ENCODE data around the gene CLSTN1.

CLSTN1 gene

DNA sequence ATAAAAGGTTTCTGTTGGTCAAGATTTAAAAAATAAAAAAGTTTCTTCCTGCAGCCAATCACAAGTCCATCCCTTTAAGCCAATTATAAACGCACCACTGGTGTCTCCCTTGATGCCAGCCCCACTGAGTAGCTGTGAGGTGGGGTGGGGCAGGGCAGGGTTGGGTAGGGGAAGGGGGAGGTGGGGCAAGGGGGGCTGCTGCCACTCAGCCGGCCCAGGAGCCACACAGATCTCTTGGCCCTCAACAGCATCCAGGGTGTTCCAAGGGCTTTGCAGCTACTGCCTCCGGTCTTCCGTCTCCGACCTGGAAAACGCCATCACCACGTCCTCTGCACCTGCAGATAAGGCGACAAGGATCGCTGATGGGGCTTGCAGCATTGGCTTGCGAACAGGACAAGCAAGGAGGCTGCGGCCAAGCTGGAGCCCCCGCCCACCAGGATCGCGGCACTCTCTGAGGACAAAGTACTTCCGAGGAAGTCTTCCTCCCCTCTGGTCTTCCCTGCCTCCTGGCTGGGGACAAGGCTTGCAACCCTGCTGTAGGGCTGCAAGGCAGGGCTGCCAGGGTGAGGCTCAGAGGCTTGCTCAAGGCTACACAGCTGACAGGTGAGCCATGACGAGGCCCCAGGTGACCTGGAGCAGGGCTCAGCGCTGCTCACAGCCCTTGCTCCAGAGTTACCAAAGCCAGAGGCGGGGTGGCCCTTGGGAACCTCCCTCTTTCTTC, 26.8 kb upstream of the CLSTN1 start:
- ATAC-seq (no peak), DNase-seq (no peak)

DNA sequence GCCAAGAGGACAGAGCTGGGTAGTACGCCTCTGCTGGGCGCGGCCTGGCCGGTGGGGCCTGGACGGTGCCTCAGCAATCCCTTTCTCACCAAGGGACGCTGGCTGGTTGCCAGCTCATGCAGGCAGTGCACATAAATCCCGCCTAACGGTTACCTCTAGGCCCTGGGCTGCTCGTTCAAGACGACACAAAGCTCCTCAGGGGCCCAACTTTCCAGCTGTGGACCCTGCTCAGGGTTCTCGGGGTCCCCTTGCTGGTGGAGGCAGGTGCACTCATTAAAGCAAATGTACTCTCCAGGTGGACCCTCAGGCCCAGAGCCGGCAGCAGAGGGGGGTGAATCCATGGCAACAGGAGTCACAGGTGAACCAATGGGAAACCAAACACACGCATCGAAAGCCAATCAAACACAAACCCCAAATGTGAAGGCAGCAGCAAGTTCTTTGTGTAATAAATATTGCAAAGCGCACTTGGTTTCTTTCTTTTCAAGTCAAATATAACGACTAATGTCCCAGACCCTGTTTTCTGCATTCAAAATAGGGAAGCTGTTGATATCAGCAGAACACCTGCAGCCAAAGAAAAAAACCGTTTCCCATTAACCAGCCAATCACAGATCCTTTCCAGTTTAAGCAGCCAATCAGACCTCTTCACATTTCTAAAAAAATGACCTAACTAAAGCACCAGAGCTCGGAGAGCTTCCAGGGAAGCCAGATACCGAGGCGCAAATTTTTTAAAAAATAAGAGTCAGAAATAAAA, 26.1 kb upstream of the CLSTN1 start:
- ATAC-seq (no peak), DNase-seq (no peak)

DNA sequence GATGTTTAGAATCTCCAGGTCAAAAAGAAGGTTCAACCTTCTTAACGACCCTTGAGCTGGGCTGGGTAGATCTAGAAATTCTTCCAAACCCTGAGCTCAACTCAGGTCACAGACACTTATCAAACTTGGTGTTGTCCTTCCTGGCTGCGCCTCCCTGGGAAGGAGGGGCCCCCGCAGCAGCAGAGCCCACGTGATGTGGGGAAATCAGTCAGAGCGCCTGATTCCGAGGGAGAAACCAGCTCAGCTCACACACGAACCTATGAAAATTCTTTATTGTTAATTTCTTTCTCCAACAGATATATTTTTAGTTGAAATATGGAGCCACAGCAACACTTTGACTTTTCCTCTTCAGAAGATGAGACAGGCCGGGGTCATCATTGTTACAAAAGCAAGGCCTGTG, 24.3 kb upstream of the CLSTN1 start:
- ATAC-seq (no peak), DNase-seq (no peak)

DNA sequence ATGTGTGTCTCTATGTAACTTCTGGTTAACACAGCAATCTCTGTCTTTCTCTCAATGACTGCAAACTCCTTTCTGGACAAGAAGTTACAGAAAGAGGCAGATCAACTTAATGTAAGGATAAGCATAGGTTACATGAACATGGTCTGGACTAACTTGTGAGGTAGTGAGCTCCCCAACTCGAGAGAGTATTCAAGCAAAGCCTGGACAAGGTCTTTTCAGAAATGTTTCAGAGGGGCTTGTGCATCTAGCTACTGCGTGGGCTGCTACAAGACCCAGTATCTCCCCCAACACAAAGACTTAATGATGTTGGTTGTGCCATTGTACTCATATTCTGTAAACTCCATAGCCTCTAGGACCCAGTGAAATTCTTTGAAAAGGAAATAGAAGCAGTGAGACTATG, 23.5 kb upstream of the CLSTN1 start:
- DNase-seq (no peak), ATAC-seq (no peak)

DNA sequence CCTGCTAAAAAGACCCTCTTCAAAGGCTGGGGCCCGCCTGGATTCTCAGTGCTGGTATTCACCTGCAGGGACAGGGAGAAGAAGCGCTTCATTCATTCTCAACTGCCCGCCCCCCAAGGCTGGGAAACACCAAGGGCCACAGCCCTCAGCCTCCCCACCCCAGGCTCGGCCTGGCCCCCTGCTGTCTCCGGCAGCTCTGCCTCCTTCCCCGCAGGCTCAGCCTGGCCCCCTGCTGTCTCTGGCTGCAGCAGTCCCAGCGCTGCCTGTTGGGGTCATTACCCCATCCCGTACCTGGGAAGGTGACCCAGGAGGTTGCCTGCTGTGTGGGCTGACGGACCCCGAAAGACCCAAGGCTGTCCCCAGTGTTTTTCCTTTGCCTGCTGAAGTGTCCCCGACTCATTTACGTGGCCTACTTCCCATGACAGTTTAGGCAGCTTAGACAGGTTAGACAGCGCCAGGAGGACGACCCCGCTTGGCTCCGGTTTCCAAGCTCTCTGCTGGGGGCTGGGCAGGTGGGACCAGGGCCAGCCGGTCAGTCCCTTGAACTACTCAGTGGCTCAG, 22.9 kb upstream of the CLSTN1 start:
- no peak for ATAC-seq
- no peak for DNase-seq

DNA sequence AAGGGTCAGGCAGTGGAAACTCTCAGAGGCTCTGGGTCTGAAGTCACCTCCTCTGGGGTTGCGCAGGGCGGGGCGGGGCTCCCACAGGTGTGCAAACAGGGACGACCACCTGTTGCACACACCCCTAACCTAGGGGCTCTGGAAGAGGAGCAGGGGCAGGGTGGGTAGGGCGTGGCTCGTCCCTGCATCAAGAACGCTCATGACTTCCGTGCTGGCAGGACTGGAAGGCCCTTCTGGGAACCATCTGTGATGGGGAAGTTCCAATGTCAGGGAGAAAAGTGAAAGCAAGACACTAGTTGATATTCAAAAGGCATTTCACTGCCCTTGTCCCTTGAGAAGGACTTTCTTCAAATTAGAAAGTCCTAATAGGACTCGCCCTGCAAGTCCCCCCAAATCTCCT, 22.1 kb upstream of the CLSTN1 start:
- DNase-seq (no peak), ATAC-seq (no peak)

DNA sequence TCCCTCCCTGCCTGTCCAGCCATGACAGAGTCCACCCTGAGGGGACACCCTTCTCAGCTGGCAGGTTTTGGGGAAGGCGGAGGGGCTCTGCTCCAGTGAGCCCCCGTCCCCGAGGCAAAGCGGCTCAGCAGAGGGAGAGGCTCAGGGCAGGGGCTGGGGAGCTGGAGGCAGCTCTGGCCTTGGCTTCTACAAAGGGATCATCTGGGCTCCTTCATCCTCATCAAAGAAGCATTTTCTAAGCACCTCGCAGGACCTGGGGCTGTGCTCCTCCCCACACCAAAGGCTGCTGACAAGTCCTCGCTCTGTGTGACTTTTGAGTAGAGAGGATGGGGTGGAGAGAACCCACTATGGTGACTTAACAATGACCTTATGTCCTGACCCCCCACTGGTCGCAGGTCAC, 21.0 kb upstream of the CLSTN1 start:
- ATAC-seq: no peak
- DNase-seq: no peak

DNA sequence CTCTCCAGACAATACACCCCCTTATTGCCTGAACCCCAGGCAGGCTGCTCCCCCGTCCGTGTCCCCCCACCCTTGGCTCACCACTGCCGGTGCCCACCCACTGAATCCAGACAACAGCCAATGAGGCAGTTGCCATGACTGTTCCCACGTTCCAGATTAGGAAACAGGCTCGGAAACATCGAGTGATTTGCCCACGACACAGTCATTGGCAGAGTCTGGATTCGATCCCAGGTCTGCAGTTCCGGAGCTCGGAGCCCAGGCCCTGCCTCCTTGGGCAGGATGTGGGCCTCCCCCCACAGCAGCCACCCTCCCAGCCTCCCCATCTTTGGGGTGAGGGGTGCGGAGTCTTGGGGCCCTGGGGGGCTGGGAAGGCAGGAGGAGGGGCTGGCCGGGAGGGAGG, 20.3 kb upstream of the CLSTN1 start:
- DNase-seq (no peak), ATAC-seq (no peak)

DNA sequence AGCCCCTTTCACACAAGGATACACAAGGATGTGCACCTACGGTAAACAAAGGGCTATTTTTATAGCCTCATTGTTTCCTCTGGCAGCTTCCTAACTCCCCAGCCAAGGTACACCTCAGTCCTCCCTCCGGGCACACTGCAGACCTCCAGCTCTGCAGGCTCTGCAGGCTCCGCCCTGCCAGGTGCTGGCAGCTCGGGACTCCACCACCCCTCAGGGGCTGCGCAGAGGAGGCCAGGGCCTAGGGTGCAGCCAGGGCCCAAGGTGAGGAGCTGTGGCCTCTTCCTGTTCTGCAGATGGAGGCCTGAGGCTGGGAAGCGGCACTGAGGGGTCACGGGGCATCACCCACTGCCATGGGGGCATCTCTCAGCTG, 19.8 kb upstream of the CLSTN1 start:
- ATAC-seq (no peak), DNase-seq (no peak)

DNA sequence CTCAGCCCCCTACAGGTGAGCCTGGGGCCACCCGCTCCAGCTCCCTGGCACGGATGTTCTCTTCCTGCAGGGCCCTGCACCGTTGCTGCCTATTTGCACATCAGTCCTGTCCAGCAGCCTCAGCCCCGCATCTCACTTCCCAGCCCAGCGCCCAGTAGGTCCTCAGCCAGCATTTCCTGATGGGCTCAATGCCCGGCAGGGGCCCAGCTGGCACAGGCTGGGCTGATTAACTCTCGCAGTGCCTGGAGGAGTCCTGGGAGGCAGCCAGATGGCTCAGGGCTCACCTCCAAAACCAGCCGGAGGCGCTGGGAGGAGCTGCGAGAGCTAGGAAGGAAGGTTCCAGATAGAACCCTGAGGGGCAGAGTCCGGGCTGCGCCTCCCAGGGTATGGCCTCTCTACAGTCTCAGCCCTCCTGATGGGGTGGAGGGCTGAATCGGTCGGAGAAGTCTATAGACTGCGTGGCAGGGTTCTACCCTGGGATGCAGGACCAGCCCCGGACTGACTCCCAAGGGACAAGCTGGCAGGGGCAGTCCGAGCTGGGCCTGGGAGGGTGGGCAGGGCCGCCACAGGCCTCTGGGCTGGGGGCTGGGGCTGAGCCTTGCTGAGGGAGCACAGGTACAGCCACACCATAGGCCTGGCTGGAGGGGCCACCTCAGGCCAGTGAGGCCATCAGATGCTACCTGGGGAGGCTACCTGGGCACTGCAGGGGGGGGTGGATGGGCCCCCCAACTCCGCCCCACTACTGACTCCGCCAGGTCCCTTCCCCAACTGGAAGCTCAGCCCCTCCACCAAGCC, 19.2 kb upstream of the CLSTN1 start:
- ATAC-seq: no peak

DNA sequence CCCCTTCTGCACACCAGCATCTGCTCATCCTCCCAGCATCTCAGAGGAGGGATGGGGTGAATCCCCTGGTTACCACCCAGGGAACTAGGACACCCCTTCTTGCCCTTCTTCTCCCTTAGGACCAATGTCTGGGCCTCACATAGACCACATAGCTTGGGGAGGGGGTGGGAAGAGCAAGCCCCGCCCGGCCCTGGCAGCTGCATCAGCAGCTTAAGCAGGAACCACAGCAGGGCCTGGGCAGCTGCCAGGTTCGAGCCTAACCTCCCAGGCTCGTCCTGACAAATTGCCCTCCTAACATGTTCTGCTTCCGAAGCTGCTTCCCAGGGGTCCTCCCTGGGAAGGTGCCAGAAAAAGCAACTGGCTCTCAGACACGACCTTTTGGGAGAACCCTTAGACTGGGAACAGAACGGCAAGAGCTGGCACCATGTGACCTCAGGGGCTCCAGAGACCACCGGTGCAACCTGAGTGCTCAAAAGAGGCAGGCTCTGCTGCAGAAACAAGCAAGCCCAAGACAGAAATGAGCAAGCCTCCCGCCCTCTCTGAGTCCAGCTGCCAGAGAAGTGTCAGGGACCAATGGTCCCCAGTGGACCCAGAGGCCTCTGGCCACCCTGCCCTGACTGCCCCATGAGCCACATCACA, 18.4 kb upstream of the CLSTN1 start:
- no peak for ATAC-seq
- DNase-seq: no peak

More for the DNA sequence above, 19.2 kb upstream of the CLSTN1 start:
- DNase-seq: no peak

DNA sequence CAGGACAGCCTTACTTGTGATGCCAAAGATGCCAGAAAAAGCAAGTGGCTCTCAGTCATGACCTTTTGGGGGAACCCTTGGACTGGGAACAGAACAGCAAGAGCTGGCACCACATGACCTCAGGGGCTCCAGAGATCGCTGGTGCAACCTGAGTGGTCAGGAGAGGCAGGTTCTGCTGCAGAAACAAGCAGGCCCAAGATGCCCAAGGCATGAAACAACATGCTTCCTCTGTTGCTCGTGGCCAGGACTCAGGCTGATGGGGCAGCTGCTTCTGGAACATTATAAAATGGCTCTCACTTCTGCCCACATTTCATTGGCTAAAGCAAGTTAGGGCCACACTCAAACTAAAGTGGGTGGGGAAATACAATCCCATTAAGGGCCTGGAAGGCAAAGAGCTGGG, 17.7 kb upstream of the CLSTN1 start:
- DNase-seq (no peak), ATAC-seq (no peak)

DNA sequence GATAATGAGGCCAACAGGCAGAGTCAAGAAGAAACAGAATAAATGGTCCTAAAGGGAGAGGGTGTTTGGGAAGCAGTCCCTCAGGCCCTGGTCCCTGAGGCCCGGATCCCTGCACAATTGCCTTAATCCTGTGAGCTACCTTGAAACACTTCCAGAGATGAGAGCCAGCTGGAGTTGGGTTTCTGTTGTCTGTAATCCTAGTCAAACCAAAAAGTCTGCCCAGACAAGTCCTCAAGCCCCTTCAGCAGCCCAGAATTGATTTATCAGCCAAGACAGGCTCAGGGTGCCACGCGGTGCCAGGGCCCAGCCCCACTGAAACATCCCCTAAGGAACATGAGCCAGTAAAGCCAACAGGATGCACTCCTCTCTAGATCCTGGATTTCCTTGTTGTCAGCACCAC, 16.4 kb upstream of the CLSTN1 start:
- ATAC-seq (no peak), DNase-seq (no peak)

DNA sequence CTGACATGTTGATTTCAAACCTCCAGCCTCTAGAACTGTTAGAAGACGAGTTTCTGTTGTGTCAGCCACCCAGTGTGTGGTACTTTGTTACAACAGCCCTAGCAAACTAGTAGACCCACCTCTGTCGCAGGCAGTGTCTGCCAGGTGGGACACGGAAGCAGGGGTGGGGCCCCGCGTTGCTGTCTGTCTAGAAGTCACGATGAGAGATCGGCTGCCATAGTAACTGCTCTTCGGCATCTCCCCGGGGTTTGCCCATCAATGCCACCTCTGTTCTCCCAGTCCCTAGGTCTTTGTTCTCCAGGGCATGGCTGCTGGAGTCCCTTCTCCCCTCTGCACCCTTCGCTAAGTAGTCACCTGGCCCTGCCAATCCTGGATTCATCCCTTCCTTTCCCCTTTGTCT, 15.2 kb upstream of the CLSTN1 start:
- DNase-seq: no peak
- no peak for ATAC-seq

DNA sequence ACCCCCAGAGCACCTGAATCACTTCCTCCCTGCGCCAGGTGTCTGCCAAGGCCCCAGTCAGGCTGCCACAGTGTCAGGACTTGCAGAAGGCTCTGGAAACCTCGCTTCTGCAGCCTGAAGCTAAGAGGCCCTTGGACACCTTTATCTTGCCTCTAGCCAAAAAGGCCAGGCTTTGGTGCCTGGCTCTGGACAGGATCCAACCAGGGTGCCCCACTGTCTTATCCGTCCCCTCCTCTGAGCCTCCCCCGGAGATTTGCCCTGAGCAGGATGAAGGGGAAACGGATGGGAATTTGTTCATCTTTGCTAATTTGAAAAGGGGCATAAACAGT, 12.8 kb upstream of the CLSTN1 start:
- DNase-seq (no peak), ATAC-seq (no peak)

DNA sequence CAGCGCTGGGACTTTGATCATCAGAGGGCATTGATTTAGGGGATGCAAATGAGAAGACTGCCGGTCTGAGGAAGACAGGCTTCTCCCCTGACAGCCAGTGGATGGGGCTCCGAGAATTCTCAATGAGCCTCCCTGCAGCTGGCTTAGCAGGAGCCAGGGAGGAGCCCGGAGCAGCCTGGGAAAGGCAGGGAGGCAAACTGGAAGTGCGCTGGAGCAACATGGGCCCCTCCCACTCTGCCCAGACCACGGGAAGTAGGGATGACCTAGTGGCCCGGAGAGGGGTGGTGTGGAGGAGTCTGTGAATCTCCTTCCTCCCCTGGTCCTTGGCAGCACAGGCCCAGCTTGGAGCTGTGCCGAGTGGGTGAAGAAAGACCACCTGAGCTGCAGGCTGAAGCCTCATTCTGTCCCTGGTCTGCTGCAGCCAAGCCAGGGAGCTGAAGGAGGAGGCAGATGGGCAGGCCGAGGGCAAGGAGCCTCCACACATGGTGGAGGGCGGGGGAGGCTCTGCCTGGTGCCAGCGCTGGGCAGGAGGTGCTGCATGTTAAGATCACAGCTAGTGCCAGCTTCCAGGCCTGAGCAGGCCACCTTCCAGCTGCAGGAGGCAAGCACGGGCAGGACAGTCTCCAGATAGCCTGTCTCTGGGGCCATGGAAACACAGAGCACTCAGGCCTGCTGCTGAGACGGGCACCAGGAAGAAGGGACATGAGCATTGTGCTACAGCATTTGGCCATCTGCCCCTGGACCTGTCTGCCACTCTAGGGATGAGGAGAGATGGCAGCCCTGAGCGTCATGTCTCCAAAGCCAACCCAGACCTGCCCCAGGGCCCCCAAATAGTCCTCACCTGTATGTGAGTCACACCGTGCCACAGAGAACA, 12.2 kb upstream of the CLSTN1 start:
- no peak for DNase-seq
- ATAC-seq: no peak

DNA sequence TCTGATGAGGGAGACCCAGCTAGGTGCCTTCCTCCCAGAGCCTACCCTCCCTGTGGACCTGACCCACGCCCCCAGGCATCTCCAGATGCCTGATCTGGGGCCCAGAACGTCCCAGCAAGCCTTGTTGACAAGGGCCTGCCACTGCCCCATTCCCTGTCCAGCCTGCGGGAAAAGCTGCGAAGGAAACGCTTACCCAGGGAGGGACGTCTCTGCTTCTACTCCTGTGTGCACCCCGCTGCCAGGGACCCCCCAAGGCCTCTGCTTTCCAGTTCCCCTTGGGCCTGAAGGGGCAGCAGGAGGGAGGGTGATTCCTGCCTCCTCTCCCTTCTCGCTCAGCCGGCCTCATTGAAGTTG, 11.6 kb upstream of the CLSTN1 start:
- ATAC-seq (no peak), DNase-seq (no peak)

DNA sequence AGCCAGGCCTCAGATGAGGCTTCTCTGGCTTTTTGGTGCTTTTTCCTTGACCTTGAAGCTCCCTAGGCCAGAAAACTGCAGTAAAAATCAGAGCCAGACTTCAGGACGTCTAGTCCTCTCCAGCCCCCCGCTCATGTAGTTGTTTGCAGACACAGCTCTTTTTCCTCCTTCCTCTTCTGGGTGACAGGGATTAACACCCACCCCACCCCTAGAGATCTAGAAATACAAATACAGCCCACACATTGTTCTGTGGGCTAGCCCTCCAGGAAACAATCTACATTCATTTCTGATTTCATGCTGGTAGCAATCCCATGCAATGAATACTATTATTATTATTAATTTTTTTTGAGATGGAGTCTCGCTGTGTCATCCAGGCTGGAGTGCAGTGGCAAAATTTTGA, 9.9 kb upstream of the CLSTN1 start:
- DNase-seq (no peak), ATAC-seq (no peak)

DNA sequence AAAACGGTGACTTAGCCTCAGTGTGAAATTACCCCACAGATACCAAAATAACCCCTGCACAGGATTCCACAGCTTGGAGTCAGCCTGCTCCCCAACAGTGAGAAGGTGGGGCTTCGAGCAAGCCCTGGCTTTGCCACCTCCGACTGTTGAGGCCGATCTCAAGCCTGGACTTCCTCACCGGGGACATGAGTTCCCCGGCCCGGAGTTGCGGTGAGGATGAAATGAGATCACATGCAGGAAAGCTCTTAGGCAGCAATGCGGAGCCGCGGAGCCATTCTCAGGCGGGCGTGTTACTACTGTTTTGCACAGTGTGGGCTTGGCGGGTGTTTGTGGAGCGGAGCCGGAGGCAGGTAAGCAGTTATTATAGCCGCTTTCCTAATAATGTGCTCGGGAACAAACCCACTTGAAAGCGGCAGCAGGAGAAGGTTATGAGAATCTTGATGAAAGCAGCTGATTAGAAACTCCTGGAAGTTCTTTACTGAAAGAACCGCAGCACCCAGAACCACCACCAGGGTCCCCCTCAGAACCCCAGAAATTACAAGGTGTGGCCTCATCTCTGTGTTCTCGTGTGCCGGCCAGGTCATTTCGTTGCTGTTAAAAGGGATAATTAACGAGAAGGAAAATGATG, 3.9 kb upstream of the CLSTN1 start:
- ATAC-seq (no peak), DNase-seq (peak; percentile 23)

DNA sequence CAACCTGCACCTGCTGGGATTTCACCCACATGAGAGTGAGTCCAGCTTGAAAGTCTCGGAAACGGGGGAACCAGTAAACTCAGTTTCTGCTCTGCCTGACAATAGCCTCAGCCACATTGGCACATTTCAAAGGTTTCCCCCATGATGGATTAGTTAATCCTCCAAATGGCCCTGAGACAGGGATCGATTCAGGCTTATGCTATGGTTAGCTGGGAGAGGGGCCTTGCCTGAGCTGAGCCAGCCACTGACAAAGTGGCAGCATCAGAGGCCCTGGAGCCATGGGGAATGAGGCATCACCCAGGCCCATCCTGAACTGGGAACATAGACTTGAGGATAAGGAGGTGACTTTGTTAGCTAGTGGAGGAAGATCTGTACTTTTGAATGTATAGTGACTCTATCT, 2.9 kb upstream of the CLSTN1 start:
- DNase-seq (no peak), ATAC-seq (no peak)

DNA sequence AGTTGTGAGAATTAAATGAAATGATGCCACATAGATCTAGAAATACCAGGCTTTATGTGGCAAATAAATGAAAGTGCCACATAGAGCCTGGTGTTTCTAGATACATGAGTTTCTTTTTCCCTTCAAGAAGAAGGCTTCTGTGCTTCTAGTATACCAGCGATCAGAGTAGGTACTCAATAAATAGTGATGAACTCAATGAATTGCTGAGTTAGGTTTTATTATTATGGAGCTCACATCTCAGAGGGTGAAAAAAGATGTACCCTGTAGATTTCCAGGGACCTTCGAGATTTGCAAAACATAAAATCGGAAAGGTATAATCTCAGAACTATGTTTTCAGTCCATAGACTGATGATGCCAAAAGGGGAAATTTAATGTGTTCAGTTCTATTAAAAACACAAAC, 2.3 kb upstream of the CLSTN1 start:
- ATAC-seq: no peak
- no peak for DNase-seq

Data from stimulated activated naive CD8-positive, alpha-beta T cell treated with anti-CD3 and anti-CD28 coated beads, Interleukin-15, Interleukin-2, amounts not matched to agents 100 U/mL and 50 U/mL, for 24 hours (primary cell).